NCI-H128 (cell line): ENCODE measurements around the gene ZDHHC14.
"Not testable (repeated sequence)": the region's sequence is repeated elsewhere in the genome, so short reads cannot be mapped to it uniquely, and the experiment has no call there.

ENCODE experiments used
- DNase-seq: peaks from one replicate; lab custom pipeline; 2025; ENCODE audit not compliant: unreplicated experiment; lab: John Stamatoyannopoulos, UW

ZDHHC14 gene

DNA sequence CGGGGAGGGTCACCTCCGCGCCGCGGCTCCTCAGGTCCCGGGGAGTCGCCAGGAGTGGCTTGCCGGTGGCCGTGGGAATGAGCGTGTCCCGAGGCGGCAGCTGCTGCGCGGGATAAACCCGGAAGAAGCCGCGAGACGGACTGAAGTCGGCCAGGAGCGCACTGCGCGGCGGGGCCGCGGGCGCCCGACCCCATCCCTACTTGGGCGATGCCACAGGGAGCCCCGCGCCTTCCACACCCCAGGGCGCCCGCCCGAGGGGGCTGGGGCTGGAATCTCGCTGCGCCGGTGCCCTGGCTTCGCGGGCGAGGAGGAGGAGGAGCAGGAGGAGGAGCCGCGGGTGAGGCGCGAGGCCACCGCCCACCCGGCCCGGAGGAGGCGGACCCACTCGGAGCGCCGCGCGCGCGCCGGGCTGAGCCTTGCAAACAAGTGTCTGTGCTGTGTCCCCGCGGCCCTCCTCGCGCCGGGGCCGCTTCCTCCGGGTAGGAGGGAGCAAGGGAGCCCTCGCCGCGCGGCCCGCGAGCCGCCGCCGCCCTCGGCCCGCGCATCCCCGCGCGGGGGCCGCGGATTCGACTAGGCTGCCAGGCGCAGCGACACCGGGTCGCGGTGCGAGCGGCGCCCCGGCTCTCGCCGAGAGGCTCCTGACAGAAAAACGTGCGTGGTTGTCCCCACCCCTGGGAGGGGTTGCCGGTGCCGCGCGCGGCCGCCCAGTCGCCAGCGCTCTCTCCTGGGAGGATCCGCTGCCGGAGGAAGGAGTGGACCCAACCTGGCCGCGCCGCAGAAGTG lies at the start of gene ZDHHC14:
Gene ZDHHC14 (plus strand): TSS at position 412 of the 783 bp plus-strand sequence.
- peak; percentile 69 for DNase-seq

DNA sequence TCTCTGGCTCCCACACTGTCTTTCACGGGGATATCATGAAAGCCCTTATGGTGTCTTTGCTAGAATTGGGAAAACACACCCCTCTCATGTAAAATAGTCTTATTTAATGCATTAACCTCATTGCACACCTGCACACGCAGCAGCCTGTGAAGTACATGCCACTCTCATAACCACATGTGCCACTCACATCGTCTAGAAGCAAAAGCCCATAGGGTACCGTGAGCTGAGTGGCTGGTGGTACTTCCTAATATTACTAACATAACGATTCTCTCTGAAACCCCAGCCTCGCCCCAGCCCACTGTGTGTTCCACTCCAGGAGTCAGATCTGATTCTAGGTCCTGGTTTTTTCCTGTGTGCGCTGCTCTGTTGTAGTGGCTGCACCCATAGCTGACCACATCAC lies 48.2 kb upstream of the ZDHHC14 start:
- DNase-seq: no peak

DNA sequence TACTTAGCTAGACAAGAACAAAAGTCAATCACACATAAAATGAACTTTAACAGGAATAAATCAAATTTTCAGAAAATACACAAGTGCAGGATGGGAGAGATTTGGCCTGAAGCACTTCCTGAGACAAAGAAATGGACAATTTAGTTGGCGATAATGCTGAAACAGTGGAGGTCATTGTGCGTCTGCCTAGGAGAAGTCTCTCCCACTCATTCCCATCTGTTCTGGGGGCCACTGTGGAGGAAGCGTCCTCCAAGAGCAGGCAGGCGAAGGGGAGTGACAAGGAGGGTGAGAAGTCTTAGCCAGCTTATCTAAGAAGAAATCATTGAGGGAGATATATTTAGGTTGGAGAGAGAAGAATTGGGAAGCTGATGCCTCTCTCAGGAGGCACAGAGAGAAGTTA lies 47.5 kb upstream of the ZDHHC14 start:
- DNase-seq: no peak

DNA sequence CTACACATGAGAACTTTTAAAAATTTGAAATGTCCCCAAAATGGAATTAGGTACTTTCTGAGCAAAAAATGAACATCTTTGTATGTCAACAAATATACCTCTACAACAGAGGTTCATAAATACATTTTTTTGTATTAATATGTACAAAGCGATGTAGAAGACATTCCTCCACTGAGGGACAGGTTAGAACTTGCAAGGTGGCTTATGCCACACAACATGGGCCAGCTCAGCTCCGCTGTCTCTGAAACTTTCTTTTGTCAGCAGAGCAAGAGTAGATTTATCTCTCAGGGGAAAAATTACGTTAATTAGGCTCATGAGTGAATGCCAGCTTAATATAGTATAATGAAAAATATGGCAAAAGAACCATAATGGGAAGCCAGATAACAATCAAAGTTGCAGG lies 47.0 kb upstream of the ZDHHC14 start:
- DNase-seq: no peak

DNA sequence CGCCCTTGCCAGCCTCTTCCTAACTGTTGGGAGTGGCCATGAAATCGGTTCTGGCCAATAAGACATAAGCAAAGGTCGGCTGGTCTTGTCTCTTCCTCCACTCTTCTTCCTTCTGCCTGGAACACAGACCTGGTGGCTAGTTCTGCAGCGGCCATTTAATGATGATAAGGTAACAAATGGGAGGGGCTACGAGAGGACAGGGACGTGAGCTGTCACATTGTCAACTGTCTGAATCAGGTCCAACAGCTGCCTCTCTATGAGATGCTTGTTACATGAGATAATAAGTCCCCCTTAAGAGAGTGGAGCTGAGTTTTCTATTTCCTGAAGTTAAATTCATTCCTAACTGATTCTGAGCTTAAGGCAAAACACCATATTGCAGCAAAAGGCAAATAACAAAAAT lies 45.2 kb upstream of the ZDHHC14 start:
- DNase-seq: no peak

DNA sequence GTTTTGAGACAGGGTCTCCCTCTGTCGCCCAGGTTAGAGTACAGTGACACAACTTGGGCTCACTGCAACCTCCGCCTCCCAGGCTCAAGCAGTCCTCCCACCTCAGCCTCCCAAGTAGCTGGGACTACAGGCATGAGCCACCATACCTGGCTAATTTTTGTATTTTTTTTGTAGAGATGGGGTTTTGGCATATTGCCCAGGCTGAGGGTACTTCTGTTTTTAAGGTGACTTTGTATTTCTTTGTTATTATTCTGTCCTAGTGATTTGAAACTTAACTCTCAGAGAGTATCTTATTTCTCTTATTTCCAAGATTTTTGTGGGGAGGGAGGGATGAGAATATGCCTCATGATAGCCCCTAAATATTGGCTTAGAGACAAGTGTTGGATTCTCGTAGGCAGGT lies 43.7 kb upstream of the ZDHHC14 start:
- not testable (repeated sequence) for DNase-seq

DNA sequence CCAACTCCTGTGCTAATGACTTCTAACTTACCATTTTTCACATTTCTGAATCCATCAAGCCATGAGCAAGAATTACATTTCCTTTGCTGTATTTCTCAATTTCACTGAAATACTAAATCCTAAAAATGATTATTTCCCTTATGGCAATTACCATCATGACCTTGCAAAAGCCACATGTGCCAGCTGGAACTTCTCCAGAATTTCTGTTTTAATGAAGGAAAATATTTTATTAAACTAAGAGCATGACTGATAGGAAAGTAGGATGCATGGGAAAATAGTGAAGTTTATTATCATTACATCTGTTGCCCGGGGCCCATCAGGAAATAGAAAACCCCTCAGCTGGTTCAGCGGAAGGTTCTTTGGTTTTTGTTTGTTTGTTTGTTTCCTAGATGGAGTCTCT lies 43.2 kb upstream of the ZDHHC14 start:
- DNase-seq: no peak

DNA sequence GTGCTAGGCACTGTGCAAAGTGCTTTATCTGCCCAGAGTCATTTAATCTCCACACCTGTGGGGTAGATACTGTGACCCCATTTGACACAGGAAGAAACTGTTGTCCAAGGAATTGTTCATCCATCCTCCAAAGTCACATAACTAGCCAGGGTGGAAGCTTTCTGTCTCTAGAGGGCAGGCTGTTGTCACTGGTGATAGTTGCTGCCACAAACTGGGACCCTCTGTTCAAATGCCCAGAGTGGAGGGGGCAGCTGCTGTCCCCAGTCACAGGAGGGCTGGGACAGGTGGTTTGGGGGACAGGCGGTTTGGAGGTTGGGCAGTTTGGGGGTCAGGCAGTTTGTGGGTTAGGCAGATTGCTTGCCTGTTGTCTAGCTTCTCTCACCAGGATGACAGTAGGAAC lies 41.6 kb upstream of the ZDHHC14 start:
- DNase-seq: no peak

DNA sequence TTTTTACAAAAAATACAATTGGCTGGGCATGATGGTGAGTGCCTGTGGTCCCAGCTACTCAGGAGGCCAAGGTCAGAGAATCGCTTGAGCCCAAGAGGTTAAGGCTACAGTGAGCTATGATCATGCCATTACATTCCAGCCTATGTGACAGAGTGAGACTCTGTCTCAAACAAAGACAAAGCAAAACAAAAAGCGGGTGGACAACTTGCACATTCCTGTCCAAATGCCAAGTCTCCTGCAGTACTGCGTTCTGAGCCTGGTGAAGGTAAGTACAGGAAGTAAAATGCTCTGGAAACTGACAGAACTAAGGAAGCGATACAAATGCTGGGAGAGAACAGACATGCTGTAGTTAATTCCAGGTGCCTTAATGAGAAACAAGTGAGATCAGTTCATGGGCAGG lies 37.3 kb upstream of the ZDHHC14 start:
- no peak for DNase-seq

DNA sequence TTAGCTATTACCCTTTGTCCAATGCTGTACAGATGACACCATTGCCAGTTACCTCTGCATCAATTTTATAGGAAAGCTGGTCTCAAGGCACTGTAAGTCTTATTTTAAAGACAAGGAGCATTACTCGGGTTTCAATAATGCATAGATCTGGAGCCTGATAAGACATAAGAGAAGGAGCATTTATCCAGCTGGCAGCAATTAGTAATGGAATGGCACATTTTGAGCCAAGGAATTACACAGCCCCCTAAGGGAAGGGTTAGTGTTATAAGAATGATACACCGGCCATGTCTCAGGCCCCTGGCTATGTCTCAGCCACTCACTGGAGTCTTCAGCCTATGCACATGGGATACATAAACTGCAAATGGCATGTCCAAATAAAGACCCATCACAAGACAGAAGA lies 34.6 kb upstream of the ZDHHC14 start:
- no peak for DNase-seq

DNA sequence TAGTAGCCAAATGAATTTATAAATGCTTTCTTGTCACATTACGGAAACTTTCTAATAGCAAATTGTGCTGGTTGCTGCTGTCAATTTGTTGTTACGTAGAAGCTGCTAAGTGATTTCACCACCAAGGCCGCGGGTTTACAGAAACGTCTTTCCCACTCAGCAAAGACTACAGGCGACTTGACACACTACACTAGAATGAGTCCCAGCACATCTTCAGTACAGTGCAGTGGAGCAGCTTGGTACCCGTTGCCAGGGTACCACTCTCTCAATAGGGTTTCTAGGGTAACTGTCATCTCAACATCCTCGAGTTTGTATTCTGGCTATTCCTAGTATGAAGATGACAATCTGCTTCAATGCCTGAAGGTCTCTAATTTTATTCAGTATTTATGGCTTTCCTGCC lies 22.7 kb upstream of the ZDHHC14 start:
- DNase-seq: no peak

DNA sequence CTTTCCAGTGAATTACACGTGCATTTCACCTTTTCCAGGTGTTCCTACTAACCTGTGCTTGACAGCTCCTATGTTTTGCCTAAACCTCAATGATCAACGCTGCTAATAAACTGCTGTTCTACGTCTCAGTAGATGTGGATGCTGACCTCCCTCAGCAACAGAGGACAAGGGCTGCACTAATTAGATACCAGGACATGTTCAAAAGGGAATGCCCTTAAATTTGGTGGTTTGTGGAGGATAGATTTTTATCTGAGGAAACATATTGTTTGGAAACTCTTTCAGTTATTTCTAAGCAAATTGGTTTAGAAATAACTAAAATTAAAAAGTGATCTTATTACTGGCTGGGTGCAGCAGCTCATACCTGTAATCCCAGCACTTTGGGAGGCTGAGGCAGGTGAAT lies 19.1 kb upstream of the ZDHHC14 start:
- no peak for DNase-seq

DNA sequence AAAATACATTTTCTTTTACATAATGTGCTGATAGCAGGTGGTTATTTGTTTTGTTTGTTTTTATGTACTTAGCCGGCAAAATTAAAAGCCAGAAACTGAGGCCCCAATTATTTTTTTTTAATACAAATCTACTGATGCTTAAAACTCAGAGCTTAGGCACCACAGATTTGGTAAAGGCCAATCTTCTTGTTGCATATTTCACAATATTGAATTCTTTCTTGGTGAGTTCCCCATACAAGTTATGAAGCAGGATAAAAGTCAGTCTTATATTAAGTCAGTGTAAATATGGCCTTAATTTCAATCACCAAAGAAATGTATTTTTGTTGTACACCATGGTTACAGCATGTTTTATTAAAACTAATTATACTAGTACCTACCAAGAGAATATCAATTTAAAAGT lies 16.3 kb upstream of the ZDHHC14 start:
- DNase-seq: no peak

DNA sequence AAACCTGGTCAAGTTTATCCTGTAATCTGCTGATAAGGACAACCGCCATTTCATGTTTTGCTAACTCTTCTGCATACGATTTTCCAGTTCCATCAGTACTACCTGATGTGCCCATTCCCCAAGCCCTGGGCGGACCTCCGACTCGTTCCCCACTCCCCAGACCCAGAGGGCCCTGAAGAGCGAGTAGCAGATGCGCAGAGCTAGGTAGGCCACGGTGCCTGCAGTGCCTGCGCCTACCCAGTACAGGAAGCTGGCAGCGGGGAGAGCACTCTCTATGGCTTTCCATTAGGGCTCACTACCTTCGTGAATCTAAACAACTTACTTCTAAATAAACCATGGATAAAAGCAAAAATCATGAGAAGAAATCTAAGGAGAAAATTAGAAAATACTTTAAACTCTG lies 14.3 kb upstream of the ZDHHC14 start:
- no peak for DNase-seq

DNA sequence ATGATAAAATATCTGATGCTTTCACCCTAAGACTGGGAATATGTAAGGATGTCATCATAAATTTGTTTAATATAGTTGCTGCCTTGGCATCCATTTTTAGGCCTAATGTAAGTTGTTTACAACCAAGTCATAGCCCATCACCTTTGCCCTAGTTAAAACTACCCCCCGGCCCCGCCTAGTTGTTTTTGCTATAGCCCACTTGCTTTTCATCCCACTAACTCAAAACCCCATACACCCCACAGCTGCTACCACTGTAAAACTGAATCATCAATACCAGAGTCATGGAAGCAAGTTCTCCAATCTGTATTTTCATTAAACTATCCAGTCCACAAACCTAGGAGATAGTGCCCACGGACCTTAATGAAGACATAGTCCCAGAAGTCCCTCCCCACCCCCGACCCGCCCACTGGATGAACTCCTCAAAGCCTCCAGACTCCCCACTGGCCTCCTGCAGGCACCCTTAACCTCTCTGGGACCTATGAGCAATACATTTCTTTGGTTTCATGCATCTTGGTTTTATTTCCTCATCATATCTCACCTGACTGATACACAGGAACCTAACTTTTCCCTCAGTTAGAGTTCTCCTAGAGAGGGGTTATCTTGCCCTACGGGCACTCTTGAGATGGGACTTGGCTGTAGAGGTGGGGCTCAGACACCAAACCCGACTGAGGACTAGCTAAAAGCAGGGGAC lies 12.5 kb upstream of the ZDHHC14 start:
- DNase-seq: no peak

DNA sequence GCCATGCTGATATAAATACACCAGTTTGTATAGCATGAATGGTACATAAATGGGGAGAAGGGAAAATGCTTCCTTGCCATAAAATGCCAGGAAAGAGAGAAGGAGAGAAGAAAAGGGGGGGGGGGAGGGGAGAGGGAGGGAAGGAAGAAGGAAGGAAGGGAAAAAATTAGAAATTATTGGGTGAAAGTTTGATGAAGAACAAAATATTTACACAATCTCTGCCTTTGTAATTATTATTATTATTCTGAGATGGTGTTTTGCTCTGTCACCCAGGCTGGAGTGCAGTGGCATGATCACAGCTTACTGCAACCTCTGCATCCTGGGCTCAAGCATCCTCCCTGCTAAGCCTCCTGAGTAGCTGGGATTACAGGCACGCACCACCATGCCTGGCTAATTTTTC lies 10.2 kb upstream of the ZDHHC14 start:
- DNase-seq: no peak

DNA sequence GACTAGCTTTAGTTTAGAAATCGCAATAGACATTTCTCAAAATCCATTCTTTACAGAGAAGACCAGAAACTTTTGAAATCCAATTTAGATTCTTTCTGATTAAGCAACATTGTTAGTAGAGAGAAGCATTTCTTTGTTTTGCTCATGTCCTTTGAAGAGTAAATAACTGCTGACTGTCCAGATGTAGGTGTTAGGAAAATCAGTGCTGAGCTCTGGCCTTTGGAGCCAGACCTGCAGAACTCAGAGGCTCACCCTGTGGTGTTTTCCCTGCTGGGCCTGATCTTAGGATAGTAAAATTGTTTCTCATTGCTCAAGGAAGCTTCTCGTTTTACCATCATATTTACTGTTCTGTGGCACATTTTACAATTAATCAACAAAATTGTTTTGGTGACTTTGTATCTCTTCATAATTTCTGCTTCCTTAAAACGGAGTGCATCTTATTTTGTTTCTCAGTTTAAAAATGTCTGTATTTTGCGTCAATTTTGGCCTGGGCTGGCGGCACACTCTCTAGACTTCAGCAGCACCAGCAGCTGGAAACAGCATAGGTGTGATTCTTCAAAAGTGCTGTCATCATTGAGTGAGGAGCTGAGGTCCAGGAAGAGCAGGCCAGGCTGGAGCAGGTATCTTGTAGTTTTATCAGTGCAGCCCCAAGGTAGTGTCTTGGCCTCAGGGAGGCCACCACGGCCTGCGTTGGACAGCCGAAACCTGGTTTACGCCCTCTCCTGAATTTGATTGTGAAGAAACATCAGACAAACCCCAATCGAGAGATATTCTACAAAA lies 8.3 kb upstream of the ZDHHC14 start:
- DNase-seq: no peak

DNA sequence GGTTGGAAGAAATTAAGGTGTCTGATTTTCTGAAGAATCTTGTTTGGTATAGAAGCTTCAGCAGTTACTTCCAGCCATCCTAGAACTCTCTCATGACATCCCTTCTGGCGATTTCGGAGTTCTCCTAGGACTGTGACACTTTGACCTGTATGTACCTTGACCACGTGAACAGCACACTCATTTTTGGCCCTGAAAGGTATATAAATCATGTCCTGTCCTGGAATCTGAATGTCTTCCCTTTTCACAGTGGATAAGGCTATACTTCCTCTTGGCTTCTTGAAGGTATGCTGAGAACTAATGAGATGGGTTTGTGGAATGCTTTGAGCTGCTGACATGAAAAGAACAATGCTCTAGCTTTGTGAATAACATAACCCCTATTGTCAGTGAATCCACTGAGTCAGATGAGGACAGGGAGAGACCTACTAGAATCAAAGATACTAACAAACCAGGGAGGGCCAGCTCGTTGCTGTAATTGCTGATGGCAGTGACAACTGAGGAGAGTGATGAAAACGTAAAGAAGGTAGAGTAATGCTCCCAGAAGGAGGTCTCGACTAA lies 6.0 kb upstream of the ZDHHC14 start:
- no peak for DNase-seq

DNA sequence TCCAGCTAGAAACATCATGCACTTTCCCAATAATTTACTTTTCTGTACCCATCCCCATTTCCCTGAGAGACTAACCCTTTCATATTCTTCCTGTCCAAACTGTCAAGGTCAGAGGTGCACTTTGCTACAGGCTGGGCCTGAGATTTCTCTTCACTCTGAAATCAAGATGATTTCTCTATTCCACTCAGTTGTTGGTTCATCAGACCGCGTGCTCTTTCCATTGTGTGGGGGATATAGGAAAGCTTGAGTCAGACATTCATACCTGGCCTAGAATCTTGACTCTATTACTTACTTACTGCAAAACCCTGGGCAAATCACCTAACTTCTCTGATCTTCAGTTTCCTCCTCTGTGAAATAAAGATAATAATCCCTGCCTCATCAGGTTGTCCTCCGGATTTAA lies 4.7 kb upstream of the ZDHHC14 start:
- no peak for DNase-seq

DNA sequence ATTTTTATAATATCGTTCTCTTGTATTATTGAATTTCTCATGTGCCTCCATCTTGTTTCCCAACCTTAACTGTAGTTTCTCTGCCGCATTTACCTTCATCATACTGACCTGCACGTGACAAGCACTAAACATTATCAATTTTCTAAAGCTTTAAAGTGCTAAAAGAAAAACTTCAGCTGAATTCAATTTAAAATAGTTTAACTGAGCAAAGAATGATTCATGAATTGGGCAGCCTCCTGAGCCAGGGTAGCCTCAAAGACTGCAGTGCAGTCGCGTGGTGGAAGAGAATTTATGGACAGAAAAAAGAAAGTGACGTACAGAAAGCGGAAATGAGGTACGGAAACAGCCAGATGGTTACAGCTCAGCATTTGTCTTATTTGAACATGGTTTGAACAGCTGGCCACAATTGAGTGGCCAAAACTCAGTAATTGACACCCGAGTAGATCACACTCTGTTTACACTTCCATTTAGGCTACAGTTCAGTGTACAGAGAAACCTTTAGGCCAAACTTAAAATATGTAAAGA lies 4.2 kb upstream of the ZDHHC14 start:
- DNase-seq: no peak

DNA sequence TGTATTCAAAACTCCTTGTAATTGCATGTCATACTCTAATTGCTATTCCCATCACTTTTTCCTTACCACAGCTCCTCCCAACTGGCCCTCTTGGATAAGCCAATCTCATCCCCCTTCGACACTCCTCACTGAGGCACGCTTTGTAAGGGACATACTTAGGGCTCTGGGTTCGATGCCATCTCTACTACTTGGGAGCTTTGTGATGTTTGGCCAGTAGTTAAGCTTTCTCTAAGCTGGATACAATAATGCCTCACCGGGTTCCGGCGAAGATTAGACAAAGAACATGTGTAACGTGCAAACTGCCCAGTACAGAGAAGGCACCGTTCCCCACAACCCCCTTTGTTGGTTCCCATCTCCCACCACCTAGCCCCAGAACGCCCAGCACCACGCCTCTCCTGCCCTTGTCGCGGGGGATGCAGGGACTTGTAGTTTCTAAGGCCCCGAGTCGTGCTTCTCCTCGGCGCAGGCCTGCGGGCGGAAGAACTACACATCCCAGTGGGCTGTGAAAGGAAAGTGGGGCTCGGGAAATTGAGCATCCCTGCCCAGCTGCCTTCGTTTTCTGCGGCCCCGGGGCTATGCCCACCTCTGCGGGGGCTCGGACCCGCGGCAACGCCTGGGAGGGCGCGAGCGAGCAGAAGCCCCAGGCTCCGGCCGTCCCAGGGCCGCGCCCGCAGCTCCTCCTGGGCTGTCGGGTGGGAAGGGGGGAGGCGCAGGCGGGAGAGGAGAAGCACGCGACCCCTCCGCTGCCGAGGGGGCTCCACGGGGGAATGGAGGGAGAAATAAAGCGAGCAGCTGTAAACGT lies 1.1 kb upstream of the ZDHHC14 start:
- peak; percentile 89 for DNase-seq
